Measurements from ENCODE around the gene SLC35F3. TPM values are rescaled to one million over a fixed set of nuclear protein-coding genes. Genes with fewer than 3 reads are reported as not detected.

SLC35F3 gene
- total RNA-seq, 1 donor from 2014 or later = 0.49 TPM

- DNase-seq (ENCODE audit: extremely low spot score in 2 of 2) = no peak
- H3K36me3 ChIP-seq = no peaks in the 10 kb centered on the region
- no peaks in the 10 kb centered on the region for H3K27me3 ChIP-seq
- no peaks in the 10 kb centered on the region for H3K9me3 ChIP-seq
- TF ChIP-seq POLR2AphosphoS5 (IDR thresholded peaks at IDR 0.05; ENCODE audit: insufficient read depth in 1 of 2, low read depth in 1 of 2) (no peak), POLR2A (IDR thresholded peaks at IDR 0.05) (no peak)
- TF ChIP-seq, protein P1, sequence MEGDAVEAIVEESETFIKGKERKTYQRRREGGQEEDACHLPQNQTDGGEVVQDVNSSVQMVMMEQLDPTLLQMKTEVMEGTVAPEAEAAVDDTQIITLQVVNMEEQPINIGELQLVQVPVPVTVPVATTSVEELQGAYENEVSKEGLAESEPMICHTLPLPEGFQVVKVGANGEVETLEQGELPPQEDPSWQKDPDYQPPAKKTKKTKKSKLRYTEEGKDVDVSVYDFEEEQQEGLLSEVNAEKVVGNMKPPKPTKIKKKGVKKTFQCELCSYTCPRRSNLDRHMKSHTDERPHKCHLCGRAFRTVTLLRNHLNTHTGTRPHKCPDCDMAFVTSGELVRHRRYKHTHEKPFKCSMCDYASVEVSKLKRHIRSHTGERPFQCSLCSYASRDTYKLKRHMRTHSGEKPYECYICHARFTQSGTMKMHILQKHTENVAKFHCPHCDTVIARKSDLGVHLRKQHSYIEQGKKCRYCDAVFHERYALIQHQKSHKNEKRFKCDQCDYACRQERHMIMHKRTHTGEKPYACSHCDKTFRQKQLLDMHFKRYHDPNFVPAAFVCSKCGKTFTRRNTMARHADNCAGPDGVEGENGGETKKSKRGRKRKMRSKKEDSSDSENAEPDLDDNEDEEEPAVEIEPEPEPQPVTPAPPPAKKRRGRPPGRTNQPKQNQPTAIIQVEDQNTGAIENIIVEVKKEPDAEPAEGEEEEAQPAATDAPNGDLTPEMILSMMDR (IDR thresholded peaks at IDR 0.05) = no peak
- intact Hi-C loops (cut with DNase I) = no loop called here
- no peaks in the 10 kb centered on the region for H3K4me1 ChIP-seq
- no peak overlapping the region for H3K4me3 ChIP-seq
- H3K27ac ChIP-seq = no peak overlapping the region
Measured at GRCh38 chr1:233897325-233898162, 6.9 kb upstream of the SLC35F3 start.

DNA sequence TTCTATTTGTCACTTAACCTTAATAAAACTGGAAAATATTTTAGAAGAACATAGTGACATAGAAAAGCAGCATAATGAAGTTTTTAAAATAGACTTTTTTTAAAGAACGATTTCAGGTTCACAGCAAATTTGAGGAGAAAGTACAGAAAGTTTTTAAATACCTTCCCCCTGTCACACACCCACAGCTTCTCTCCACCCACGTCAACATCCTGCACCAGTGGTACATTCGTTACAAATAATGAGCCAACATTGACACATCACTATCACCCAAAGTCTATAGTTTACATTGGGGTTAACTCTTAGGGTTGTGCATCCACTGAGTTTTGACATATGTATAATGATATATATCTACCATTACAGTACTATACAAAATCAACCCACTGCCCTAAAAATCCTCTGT, 3.0 kb upstream of the SLC35F3 start:
- TF ChIP-seq POLR2AphosphoS5 (IDR thresholded peaks at IDR 0.05; ENCODE audit: insufficient read depth in 1 of 2, low read depth in 1 of 2) (no peak), POLR2A (IDR thresholded peaks at IDR 0.05) (no peak)
- TF ChIP-seq, protein P1 (IDR thresholded peaks at IDR 0.05) = no peak
- no peaks in the 10 kb centered on the region for H3K4me1 ChIP-seq
- H3K36me3 ChIP-seq = no peaks in the 10 kb centered on the region
- H3K9me3 ChIP-seq = no peaks in the 10 kb centered on the region
- intact Hi-C loops (cut with DNase I) = no loop called here
- H3K27me3 ChIP-seq = no peaks in the 10 kb centered on the region
- H3K4me3 ChIP-seq = no peak overlapping the region
- H3K27ac ChIP-seq = no peak overlapping the region
- no peak for DNase-seq (ENCODE audit: extremely low spot score in 2 of 2)

DNA sequence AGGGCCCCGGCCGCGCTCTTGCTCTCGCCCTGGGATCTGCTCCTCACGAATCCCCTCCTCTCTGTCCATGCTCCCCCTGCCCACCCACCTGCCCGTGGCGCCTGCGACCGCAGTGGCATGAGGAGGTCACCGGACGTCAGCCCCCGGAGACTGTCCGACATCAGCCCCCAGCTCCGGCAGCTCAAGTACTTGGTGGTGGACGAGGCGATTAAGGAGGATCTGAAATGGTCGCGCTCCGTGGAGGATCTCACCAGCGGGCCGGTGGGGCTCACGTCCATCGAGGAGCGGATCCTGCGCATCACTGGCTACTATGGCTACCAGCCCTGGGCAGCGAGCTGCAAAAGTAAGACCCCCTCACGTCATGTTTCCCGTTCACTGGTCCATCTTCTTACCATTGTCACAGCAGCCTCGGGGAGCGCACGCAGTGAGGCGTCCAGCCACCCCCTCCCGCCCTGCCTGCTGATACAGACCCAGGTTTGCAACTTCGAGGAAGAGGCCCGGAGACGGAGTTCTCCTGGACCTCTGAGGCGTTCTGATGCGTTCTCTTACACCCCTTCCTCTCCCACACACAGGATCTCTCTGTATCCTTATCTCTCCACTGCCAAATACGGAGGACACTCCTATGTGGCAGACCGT, 1.1 kb downstream of the SLC35F3 start:
- intact Hi-C loops (cut with DNase I) = no loop called here
- no peak overlapping the region for H3K27ac ChIP-seq
- H3K4me3 ChIP-seq = no peak overlapping the region
- DNase-seq (ENCODE audit: extremely low spot score in 2 of 2) = no peak
- TF ChIP-seq POLR2AphosphoS5 (IDR thresholded peaks at IDR 0.05; ENCODE audit: insufficient read depth in 1 of 2, low read depth in 1 of 2) = no peak
- TF ChIP-seq, protein P1 (IDR thresholded peaks at IDR 0.05) = no peak
- no peak for TF ChIP-seq POLR2A (IDR thresholded peaks at IDR 0.05)
- no peaks in the 10 kb centered on the region for H3K36me3 ChIP-seq
- no peaks in the 10 kb centered on the region for H3K9me3 ChIP-seq
- H3K4me1 ChIP-seq = no peaks in the 10 kb centered on the region
- no peaks in the 10 kb centered on the region for H3K27me3 ChIP-seq

GRCh38 chr1:233907151-233907550, 2.7 kb downstream of the SLC35F3 start:
- intact Hi-C loops (cut with DNase I) = no loop called here
- H3K27me3 ChIP-seq = no peaks in the 10 kb centered on the region

More at GRCh38 chr1:233907151-233907550, 2.7 kb downstream of the SLC35F3 start:
- Histone ChIP-seq H3K9me3 (no peaks in the 10 kb centered on the region), H3K36me3 (no peaks in the 10 kb centered on the region), H3K4me1 (no peaks in the 10 kb centered on the region), H3K4me3 (no peak overlapping the region), H3K27ac (no peak overlapping the region)
- no peak for DNase-seq (ENCODE audit: extremely low spot score in 2 of 2)
- TF ChIP-seq POLR2A (IDR thresholded peaks at IDR 0.05) = no peak
- TF ChIP-seq, protein P1 (IDR thresholded peaks at IDR 0.05) = no peak
- no peak for TF ChIP-seq POLR2AphosphoS5 (IDR thresholded peaks at IDR 0.05; ENCODE audit: insufficient read depth in 1 of 2, low read depth in 1 of 2)
